GM12878 (cell line): ENCODE data around the gene GRN.

Source experiments
- CHD1 ChIP-seq: IDR thresholded peaks from 2 replicates; pipeline ENCODE4 v1.6.1; 2012; ENCODE audit warnings: low read depth, low read length, improper control_type of control experiment
- EP300 ChIP-seq, 2 experiments: fragments of 150-350 bp in 1 of 2; IDR thresholded peaks; 2 replicates each; pipeline ENCODE4 v1.6.1; 2011 to 2012; ENCODE audit warnings: low read depth in 2 of 2, low read length in 2 of 2, borderline replicate concordance in 1 of 2, improper control_type of control experiment in 1 of 2, inconsistent platforms in 1 of 2; ENCODE audit not compliant: control insufficient read depth in 1 of 2
- HDAC2 ChIP-seq: fragments of 200-600 bp; sonication (generic); IDR thresholded peaks from 2 replicates; pipeline ENCODE4 v1.6.1; 2017
- JUNB ChIP-seq: IDR thresholded peaks from 2 replicates; pipeline ENCODE4 v1.6.1; 2016; ENCODE audit warnings: antibody characterized with exemption, mild to moderate bottlenecking
- POLR2A ChIP-seq: IDR thresholded peaks from 2 replicates; pipeline ENCODE4 v1.6.1; 2011; ENCODE audit warnings: low read depth, mild to moderate bottlenecking, low read length
- RBBP5 ChIP-seq: fragments of 200-600 bp; sonication (generic); conservative IDR thresholded peaks from 2 replicates; pipeline ENCODE4 v1.6.1; 2016
- SP1 ChIP-seq: IDR thresholded peaks from one replicate; pipeline ENCODE4 v1.6.1; 2011; ENCODE audit warnings: low read depth, low read length
- TF ChIP-seq, protein P1 (sequence below), 3 experiments: IDR thresholded peaks in 2 of 3; conservative IDR thresholded peaks in 1 of 3; 2 replicates each; pipeline ENCODE4 v1.5.1; 2011; ENCODE audit warnings: low read depth in 3 of 3, low read length in 3 of 3, mild to moderate bottlenecking in 3 of 3, control low read depth in 2 of 3, moderate library complexity in 2 of 3, inconsistent platforms in 1 of 3, mixed read lengths in 1 of 3; ENCODE audit not compliant: control insufficient read depth in 2 of 3, insufficient read depth in 1 of 3; ENCODE audit errors: extremely low read depth in 1 of 3
- TF ChIP-seq, protein P2 (sequence below): IDR thresholded peaks from 2 replicates; pipeline ENCODE4 v1.6.1; 2012; ENCODE audit warnings: low read depth, low read length, improper control_type of control experiment

- TF ChIP-seq EP300 (IDR thresholded peaks at IDR 0.05; ENCODE audit: borderline replicate concordance in 1 of 2, control insufficient read depth in 1 of 2, low read depth in 2 of 2, low read length in 2 of 2) (no peak), HDAC2 (no peak), POLR2A (peak; percentile 52), CHD1 (no peak), SP1 (no peak), RBBP5 (no peak), JUNB (no peak)
- TF ChIP-seq, protein P1, sequence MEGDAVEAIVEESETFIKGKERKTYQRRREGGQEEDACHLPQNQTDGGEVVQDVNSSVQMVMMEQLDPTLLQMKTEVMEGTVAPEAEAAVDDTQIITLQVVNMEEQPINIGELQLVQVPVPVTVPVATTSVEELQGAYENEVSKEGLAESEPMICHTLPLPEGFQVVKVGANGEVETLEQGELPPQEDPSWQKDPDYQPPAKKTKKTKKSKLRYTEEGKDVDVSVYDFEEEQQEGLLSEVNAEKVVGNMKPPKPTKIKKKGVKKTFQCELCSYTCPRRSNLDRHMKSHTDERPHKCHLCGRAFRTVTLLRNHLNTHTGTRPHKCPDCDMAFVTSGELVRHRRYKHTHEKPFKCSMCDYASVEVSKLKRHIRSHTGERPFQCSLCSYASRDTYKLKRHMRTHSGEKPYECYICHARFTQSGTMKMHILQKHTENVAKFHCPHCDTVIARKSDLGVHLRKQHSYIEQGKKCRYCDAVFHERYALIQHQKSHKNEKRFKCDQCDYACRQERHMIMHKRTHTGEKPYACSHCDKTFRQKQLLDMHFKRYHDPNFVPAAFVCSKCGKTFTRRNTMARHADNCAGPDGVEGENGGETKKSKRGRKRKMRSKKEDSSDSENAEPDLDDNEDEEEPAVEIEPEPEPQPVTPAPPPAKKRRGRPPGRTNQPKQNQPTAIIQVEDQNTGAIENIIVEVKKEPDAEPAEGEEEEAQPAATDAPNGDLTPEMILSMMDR (IDR thresholded peaks at IDR 0.05 in 2 of 3, conservative IDR thresholded peaks at IDR 0.05 in 1 of 3; ENCODE audit: control insufficient read depth in 2 of 3, extremely low read depth in 1 of 3, insufficient read depth in 1 of 3, low read depth in 3 of 3, low read length in 3 of 3) = no peak
- TF ChIP-seq, protein P2, sequence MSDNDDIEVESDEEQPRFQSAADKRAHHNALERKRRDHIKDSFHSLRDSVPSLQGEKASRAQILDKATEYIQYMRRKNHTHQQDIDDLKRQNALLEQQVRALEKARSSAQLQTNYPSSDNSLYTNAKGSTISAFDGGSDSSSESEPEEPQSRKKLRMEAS = 0 out of 2 replicates have a peak, but pooled peaks have one; percentile 14
These were observed 8.7 kb downstream of the GRN start for GRCh38 chr17:44353672-44354331.
